B cell (primary cell): ENCODE measurements around the gene SCNN1G. TPM values are rescaled to one million over a fixed set of nuclear protein-coding genes. Genes with fewer than 3 reads are reported as not detected.

Experiments
- ATAC-seq: fragments of 200-7000 bp; cut with Tn5 transposase; one replicate; pipeline ENCODE4 v1.10.0; 2021; ENCODE audit warnings: low read depth, mild to moderate bottlenecking, moderate number of reproducible peaks, moderate library complexity
- CTCF ChIA-PET: fragments of 350-600 bp; sonication (Branson Sonifier 250); formaldehyde crosslinking; loops from one replicate; lab custom pipeline; 2021; ENCODE audit warnings: antibody characterized with exemption, inconsistent platforms; lab: Charles Lee
- POLR2A ChIA-PET: fragments of 350-600 bp; sonication (Branson Sonifier 250); formaldehyde crosslinking; loops from one replicate; lab custom pipeline; 2021; ENCODE audit warnings: antibody characterized with exemption; lab: Charles Lee
- DNase-seq: peaks from one replicate; pipeline ENCODE4 v3.0.0; 2013
- H2AFZ ChIP-seq: 2 replicates; pipeline ENCODE4 v1.6.1; 2012; ENCODE audit warnings: mild to moderate bottlenecking, low read depth, low read length; ENCODE audit not compliant: insufficient read depth, poor library complexity, severe bottlenecking
- H3K27ac ChIP-seq, 2 donors: 1 replicate in 1 of 2; 2 replicates in 1 of 2; pipeline ENCODE4 v1.5.1; 2012 to 2013; ENCODE audit warnings: low read length in 2 of 2, mild to moderate bottlenecking in 2 of 2, moderate library complexity in 1 of 2
- H3K27me3 ChIP-seq, 4 experiments: fragments of 200-600 bp in 1 of 4; sonication (generic) in 1 of 4; replicated peaks in 1 of 4; 1 replicate in 2 of 4; 2 replicates in 2 of 4; pipeline versions ENCODE4 v1.6.1 to v1.7.0; 2013 to 2016; ENCODE audit warnings: low read length in 3 of 4, mild to moderate bottlenecking in 2 of 4, mixed read lengths in 1 of 4, moderate library complexity in 1 of 4; ENCODE audit not compliant: insufficient read depth in 4 of 4, control insufficient read depth in 3 of 4; ENCODE audit errors: control extremely low read depth in 1 of 4
- H3K36me3 ChIP-seq, 2 experiments: replicated peaks in 1 of 2; 1 replicate in 1 of 2; 2 replicates in 1 of 2; pipeline versions ENCODE4 v1.6.1 to v1.7.1; 2013; ENCODE audit warnings: low read length in 1 of 2; ENCODE audit not compliant: insufficient read depth in 2 of 2, control insufficient read depth in 1 of 2; ENCODE audit errors: control extremely low read depth in 1 of 2, extremely low read depth in 1 of 2
- H3K4me1 ChIP-seq, 2 donors: fragments of 200-600 bp in 1 of 2; sonication (generic) in 1 of 2; 1 replicate in 1 of 2; 2 replicates in 1 of 2; pipeline versions ENCODE4 v1.5.1 to v1.6.1; 2013 to 2017; ENCODE audit warnings: low read length in 2 of 2; ENCODE audit not compliant: control insufficient read depth in 2 of 2, insufficient read depth in 2 of 2
- H3K4me2 ChIP-seq: replicated peaks from 2 replicates; pipeline ENCODE3; 2012; ENCODE audit warnings: mild to moderate bottlenecking, low read depth, low read length; ENCODE audit not compliant: poor library complexity, severe bottlenecking
- H3K4me3 ChIP-seq, 5 experiments: fragments of 200-600 bp in 1 of 5; sonication (generic) in 1 of 5; 1 replicate in 3 of 5; 2 replicates in 2 of 5; pipeline versions ENCODE4 v1.5.1 to v1.7.0; 2011 to 2016; ENCODE audit warnings: low read length in 4 of 5, mild to moderate bottlenecking in 4 of 5, low read depth in 2 of 5, control low read depth in 1 of 5, moderate library complexity in 1 of 5; ENCODE audit not compliant: insufficient read depth in 1 of 5; ENCODE audit errors: control extremely low read depth in 1 of 5, extremely low read depth in 1 of 5
- H3K79me2 ChIP-seq: fragments of 200-600 bp; sonication (generic); one replicate; pipeline ENCODE4 v1.6.0; 2016; ENCODE audit warnings: low read length; ENCODE audit not compliant: control insufficient read depth, insufficient read depth
- H3K9ac ChIP-seq: fragments of 200-600 bp; sonication (generic); 2 replicates; pipeline ENCODE4 v1.6.1; 2017; ENCODE audit warnings: mild to moderate bottlenecking, low read length, moderate library complexity
- H3K9me3 ChIP-seq, 3 donors: one replicate each; pipeline versions ENCODE4 v1.6.1 to v1.7.1; 2013; ENCODE audit warnings: low read length in 2 of 3; ENCODE audit not compliant: control insufficient read depth in 2 of 3, insufficient read depth in 1 of 3; ENCODE audit errors: control extremely low read depth in 1 of 3
- H4K20me1 ChIP-seq: 2 replicates; pipeline ENCODE4 v1.6.0; 2012; ENCODE audit warnings: mild to moderate bottlenecking, low read length; ENCODE audit not compliant: insufficient read depth, control insufficient read depth, poor library complexity, severe bottlenecking
- H3K27ac Mint-ChIP-seq: one replicate; pipeline ENCODE4 v1.8.0; 2021; ENCODE audit warnings: mixed read lengths
- H3K27me3 Mint-ChIP-seq: one replicate; pipeline ENCODE4 v1.8.0; 2021; ENCODE audit warnings: mixed read lengths
- H3K4me1 Mint-ChIP-seq: one replicate; pipeline ENCODE4 v1.8.0; 2021; ENCODE audit warnings: mixed read lengths
- H3K4me3 Mint-ChIP-seq: one replicate; pipeline ENCODE4 v1.8.0; 2021; ENCODE audit warnings: mixed read lengths
- H3K9me3 Mint-ChIP-seq: one replicate; pipeline ENCODE4 v1.8.0; 2022; ENCODE audit warnings: mixed read lengths; ENCODE audit not compliant: insufficient read depth
- EZH2 ChIP-seq: IDR thresholded peaks from 2 replicates; pipeline ENCODE4 v1.6.1; 2012; ENCODE audit warnings: borderline replicate concordance, low read depth, mild to moderate bottlenecking, moderate library complexity, low read length; ENCODE audit not compliant: insufficient read depth, poor library complexity, severe bottlenecking
- WGBS: methylation state at CpG from one replicate; pipeline ENCODE4 v1.1.5; 2013; ENCODE audit warnings: missing lambda C conversion rate; ENCODE audit not compliant: insufficient coverage; 5-methylcytosine and 5-hydroxymethylcytosine counted together
- intact Hi-C: fragments of 100-400 bp; cut with micrococcal nuclease; formaldehyde crosslinking; loops from one replicate; pipeline ENCODE4 v1.10.0; 2022
- polyA plus RNA-seq: library from polyadenylated mRNA; depleted of rRNA; stranded (reverse); fragments of >200 nt; gene quantifications from 2 replicates; pipeline ENCODE4 v1.2.3, GENCODE V29; 2012
- total RNA-seq, 2 donors: library from RNA; stranded (reverse); fragments of 120-200 nt in 1 of 2; gene quantifications; 1 replicate in 1 of 2; 2 replicates in 1 of 2; pipeline versions ENCODE4 v1.2.3 to v1.2.4, GENCODE V29; 2013 to 2022
- TF ChIP-seq, protein P1 (sequence below): fragments of 200-600 bp; IDR thresholded peaks from one replicate; pipeline ENCODE4 v1.8.0; 2022; ENCODE audit warnings: antibody characterized with exemption, mild to moderate bottlenecking

Gene SCNN1G
- total and polyA plus RNA-seq, 2 donors (not counting 1 experiment from before 2014, with no cell fraction given), result not detected

DNA sequence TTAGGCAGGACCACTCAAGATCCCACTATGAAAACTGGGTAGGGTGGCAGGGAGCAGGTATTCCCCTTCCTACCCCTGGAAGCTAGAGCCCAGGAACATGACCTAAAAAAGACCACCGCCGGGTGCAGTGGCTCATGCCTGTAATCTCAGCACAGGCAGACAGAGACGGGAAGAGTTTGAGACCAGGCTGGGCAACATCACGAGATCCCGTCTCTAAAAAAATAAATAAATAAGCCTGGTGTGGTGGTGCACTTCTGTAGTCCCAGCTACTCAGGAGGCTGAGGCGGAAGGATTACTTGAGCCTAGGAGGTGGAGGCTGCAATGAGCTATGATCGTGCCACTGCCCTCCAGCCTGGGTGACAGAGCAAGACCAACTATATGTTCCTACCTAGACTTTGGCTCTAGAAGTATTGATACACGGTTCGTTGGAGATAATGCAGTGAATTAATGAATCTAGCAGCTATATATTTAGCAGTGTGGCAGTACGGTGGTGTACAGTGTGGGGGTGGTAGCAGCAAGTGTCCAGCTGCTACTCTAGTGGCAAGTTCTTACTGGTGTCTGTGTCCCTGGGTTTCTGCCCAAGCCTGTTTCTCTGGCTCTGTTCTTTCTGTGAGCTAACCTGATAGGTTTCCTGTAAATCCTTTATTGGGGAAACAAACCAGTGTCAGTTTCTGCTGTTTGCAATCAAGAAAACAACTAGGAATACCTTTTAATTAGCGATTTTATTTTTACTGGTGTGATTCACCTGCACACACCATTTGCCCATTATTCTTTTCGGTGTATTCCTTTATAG, 30.0 kb upstream of the SCNN1G start:
- no peak overlapping the region for H2AFZ ChIP-seq
- no peaks in the 10 kb centered on the region for H4K20me1 ChIP-seq
- H3K9me3 Mint-ChIP-seq, result no peaks in the 10 kb centered on the region
- ChIA-PET CTCF (interaction anchor here (1.6 kb wide), 1 partner anchor 282 kb away, joined by 5 read pairs; no protein-coding TSS in a partner anchor), POLR2A (no interaction called here)
- no peak overlapping the region for H3K27ac Mint-ChIP-seq
- H3K79me2 ChIP-seq, result peaks cover 5% of the 10 kb centered on the region
- no peak overlapping the region for H3K27ac ChIP-seq
- peaks cover 19% of the 10 kb centered on the region for H3K4me1 Mint-ChIP-seq
- H3K4me3 ChIP-seq, result no peak overlapping the region
- no peak overlapping the region for H3K4me3 Mint-ChIP-seq
- H3K9me3 ChIP-seq, result no peaks in the 10 kb centered on the region
- WGBS, result 76% methylated on average over 8 of the region's 12 CpGs
- H3K4me1 ChIP-seq, result peaks cover 8 to 9% of the 10 kb centered on the region in 2 donors
- DNase-seq (no peak), ATAC-seq (no peak)
- intact Hi-C loops, result no loop called here
- peaks cover 0 to 8% (median 6%) of the 10 kb centered on the region in 4 experiments for H3K27me3 ChIP-seq
- peaks cover 24% of the 10 kb centered on the region for H3K27me3 Mint-ChIP-seq
- no peak overlapping the region for H3K4me2 ChIP-seq
- no peak overlapping the region for H3K9ac ChIP-seq
- TF ChIP-seq, protein P1, sequence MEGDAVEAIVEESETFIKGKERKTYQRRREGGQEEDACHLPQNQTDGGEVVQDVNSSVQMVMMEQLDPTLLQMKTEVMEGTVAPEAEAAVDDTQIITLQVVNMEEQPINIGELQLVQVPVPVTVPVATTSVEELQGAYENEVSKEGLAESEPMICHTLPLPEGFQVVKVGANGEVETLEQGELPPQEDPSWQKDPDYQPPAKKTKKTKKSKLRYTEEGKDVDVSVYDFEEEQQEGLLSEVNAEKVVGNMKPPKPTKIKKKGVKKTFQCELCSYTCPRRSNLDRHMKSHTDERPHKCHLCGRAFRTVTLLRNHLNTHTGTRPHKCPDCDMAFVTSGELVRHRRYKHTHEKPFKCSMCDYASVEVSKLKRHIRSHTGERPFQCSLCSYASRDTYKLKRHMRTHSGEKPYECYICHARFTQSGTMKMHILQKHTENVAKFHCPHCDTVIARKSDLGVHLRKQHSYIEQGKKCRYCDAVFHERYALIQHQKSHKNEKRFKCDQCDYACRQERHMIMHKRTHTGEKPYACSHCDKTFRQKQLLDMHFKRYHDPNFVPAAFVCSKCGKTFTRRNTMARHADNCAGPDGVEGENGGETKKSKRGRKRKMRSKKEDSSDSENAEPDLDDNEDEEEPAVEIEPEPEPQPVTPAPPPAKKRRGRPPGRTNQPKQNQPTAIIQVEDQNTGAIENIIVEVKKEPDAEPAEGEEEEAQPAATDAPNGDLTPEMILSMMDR, result no peak
- no peak for TF ChIP-seq EZH2
- H3K36me3 ChIP-seq, result no peaks in the 10 kb centered on the region

DNA sequence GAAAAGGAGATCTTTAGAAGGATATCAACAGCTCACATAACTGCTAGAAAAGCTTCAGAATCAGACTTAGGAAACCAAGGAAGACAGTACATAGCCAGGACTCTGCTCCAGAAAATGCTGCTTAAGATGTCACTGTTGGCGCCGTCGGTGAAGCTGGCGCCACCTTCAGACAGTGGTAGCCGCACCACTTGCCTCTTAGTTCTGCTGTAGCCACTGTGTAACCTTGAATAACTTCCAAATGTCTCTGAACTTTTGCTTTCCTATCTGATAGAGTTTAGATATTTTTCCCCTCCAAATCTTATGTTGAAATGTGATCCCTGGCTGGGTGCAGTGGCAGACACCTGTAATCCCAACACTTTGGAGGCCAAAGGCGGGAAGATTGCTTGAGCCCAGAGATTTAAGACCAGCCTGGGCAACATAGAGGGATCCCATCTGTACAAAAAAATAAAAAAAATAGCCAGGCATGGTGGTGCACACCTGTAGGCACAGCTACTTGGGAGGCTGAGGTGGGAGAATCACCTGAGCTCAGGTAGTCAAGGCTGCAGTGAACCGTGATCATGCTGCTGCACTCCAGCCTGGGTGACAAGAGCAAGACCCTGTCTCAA, 27.0 kb upstream of the SCNN1G start:
- Histone ChIP-seq H4K20me1 (no peaks in the 10 kb centered on the region), H2AFZ (no peak overlapping the region), H3K4me2 (no peak overlapping the region), H3K79me2 (no peaks in the 10 kb centered on the region), H3K4me1 (no peaks in the 10 kb centered on the region), H3K9ac (no peak overlapping the region), H3K4me3 (no peak overlapping the region), H3K36me3 (no peaks in the 10 kb centered on the region), H3K27me3 (peaks cover 0 to 9% (median 7%) of the 10 kb centered on the region in 4 experiments), H3K9me3 (no peaks in the 10 kb centered on the region), H3K27ac (no peak overlapping the region)
- Mint-ChIP-seq H3K4me3 (no peak overlapping the region), H3K4me1 (peaks cover 4% of the 10 kb centered on the region), H3K9me3 (no peaks in the 10 kb centered on the region), H3K27me3 (peaks cover 37% of the 10 kb centered on the region), H3K27ac (no peak overlapping the region)
- intact Hi-C loops, result no loop called here
- CTCF ChIA-PET, result no interaction called here
- DNase-seq, result no peak
- 25% methylated on average over 6 of the region's 7 CpGs for WGBS
- no peak for ATAC-seq
- POLR2A ChIA-PET, result interaction anchor here (0.6 kb wide), 1 partner anchor 27 kb away, joined by 9 read pairs; the partner anchor contains the start of gene SCNN1G
- no peak for TF ChIP-seq EZH2
- TF ChIP-seq, protein P1, result no peak
